TTC549 (cell line): Measurements from ENCODE around the gene CD2BP2.
"Not testable (repeated sequence)": the region's sequence is repeated elsewhere in the genome, so short reads cannot be mapped to it uniquely, and the experiment has no call there.

ENCODE experiments used
- FAIRE-seq: peaks from 2 replicates; lab custom pipeline; 2012; peaks lifted over from hg19 to GRCh38; lab: Jason Lieb, UNC

The CD2BP2 gene

GRCh38 chr16:30358990-30359870, 4.1 kb upstream of the CD2BP2 start:
- no peak for FAIRE-seq

DNA sequence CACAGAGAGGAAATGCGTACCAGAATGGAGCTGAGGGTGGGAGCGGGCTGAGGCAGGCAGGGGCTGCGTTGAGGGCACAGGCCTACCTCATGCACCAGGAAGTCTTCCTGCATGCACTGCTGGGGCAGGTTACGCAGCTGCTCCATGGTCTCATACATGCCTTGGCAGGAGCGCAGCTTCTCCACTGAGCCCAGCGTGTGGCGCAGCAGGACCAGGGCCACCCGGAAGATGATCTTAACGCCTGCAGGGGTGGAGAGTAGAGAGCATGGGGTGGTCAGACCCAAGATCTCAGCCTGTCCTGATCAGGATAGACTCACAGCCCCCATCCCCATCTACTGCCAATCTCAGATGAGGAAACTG, 3.4 kb upstream of the CD2BP2 start:
- FAIRE-seq = no peak

GRCh38 chr16:30357715-30358576, 2.8 kb upstream of the CD2BP2 start:
- FAIRE-seq = no peak

GRCh38 chr16:30357085-30357714, 2.1 kb upstream of the CD2BP2 start:
- no peak for FAIRE-seq

GRCh38 chr16:30356401-30357084, 1.4 kb upstream of the CD2BP2 start:
- FAIRE-seq = no peak

GRCh38 chr16:30355954-30356308, 823 bp upstream of the CD2BP2 start:
- no peak for FAIRE-seq

DNA sequence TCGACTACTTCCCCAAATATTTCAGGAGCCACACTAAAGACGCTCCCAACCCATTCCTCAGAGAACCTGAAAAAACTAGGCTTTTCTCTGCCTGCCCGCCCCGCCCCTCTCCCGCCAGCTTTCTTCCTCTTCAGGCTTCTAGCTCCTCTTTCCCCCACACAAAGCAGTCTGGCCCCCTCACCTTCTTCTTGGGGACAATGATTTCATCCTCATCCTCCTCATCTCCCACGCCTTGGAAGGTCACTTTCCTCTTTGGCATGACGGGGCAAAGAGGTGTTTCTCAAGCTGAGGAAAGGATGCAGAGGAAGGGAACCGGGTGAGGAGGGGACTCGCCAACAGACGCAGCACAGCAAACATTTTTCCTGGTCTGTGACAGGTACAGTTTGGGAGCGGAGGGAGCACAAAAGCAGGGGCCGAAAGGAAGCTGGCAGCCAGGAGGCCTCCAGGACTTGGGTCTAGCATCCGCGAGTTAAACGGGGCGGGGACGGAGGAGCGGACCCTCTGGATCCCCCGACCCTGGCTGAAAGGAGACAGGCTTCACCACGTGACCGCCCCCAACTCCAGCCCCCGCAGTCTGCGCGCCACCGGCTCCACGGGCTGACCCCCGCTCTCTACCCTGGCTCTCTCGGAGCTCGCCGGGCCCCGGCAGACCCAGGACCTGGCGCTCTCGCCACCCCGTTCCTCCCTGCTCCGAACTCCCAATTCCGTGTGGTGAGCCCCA, 525 bp downstream of the CD2BP2 start:
- FAIRE-seq = no peak

DNA sequence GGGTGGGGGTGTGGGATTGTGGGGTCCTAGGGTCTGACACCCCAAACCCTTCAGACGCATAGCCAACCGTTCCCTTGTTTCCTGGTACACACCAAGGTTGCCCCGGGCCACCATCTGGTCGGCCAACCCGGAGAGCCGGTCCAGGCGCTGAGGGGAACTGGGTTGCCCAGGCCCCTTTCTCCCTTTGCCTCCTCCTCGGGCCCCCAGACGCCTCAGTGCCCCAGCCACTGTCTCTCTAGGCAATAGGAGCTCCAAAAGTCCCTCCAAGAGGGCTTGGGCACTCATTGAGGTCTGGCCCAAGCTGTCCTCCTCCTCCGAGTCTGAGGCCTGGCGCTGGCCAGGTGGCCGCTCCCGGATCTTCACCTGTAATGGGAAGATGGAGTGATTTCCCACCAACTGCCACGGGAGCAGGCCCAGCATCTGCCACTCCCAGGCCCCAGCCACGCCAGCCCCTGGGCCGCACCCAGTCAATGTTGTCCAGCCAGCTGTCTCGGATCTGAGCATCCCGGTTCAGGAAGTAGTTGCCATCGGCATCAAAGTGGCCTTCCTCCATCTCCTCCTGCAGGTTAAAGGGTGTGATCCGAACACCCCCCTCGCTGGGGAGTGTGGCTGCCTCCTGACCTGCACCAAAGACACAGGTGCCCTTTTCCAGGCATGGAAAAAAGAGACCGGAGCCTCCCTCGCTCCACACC, 1.5 kb downstream of the CD2BP2 start:
- no peak for FAIRE-seq

GRCh38 chr16:30352488-30353401, 2.4 kb downstream of the CD2BP2 start:
- no peak for FAIRE-seq

GRCh38 chr16:30351586-30352419, 3.3 kb downstream of the CD2BP2 start:
- no peak for FAIRE-seq

DNA sequence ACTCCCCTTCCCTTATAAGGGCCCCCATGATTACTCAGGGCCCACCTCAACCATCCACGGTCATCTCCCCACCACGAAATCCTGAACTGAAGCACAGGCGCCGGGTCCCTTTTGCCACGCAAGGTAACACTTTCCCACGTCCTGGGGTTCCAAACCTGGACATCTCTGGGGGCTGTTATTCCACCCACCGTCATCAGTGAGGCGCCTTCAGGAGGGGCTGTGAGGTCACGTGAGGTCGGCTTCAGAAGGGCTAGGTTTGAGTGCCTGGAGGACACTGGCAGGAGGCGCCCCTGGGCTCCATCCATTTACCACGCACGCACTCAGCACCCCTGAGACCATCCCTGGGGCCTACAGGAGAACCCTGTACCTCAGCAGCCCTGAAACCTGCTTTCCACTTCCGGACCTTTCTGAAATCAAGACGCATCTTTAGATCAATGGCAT, 4.1 kb downstream of the CD2BP2 start:
- no peak for FAIRE-seq

DNA sequence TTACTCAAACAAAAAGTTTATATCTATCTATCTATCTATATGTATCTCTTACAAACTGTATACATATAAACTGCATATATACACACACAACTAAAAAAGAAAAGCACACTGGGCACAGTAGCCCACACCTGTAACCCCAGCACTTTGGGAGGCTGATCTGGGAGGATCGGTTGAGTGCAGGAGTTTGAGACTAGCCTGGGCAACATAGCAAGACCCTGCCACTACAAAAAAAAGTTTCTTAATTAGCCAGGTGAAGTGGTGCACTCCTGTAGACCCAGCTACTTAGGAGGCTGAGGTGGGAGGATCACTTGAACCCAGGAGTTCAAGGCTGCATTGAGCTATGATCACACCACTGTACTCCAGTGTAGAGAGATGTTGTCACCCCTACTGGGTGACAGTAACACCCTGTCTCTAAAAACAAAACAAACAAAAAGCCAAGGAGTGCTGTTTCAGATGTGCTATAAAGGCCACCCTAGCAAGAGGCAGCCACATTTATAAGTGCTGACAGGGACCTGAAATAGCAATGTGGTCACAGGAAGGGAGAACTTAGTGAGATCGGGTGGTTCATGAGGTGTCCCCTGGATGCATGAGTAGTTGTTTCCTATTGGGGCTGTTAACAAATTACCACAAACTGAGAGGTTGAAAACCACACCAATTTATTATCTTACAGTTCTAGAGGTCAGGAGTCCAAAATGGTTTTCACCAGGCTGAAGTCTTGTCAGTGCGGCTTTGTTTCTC, 4.8 kb downstream of the CD2BP2 start:
- no peak for FAIRE-seq

DNA sequence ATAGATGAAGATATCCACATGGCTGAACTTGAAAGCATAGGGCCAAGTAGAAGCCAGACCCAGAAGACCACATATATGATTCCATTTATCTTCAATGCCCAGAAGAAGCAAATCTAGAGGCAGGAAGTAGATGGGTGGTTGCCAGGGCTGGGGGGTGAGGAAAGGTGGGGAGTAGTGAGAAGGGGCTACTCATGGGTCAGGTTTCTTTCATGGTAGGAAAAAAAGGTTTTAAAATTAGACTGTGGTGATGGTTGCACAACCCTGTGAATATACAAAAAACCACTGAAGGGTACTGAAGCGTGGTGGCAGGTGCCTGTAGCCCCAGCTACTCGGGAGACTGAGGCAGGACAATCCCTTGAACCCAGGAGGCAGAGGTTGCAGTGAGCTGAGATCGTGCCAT, 5.4 kb downstream of the CD2BP2 start:
- no peak for FAIRE-seq

GRCh38 chr16:30348929-30349328, 6.2 kb downstream of the CD2BP2 start:
- no peak for FAIRE-seq

DNA sequence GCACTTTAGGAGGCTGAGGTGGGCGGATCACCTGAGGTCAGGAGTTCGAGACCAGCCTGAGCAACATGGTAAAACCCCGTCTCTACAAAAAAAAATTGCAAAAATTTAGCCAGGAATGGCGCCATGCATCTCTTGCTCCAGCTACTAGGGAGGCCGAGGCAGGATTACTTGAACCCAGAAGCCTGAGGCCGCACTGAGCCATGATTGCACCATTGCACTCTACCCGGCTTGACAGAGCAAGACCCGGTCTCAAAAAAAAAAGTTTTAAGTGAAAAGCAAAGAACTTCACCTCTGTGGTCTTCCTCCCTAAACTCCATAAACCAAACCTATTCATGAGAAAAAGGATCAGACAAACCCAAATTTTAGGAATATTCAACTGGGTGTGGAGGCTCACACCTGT, 7.0 kb downstream of the CD2BP2 start:
- no peak for FAIRE-seq

DNA sequence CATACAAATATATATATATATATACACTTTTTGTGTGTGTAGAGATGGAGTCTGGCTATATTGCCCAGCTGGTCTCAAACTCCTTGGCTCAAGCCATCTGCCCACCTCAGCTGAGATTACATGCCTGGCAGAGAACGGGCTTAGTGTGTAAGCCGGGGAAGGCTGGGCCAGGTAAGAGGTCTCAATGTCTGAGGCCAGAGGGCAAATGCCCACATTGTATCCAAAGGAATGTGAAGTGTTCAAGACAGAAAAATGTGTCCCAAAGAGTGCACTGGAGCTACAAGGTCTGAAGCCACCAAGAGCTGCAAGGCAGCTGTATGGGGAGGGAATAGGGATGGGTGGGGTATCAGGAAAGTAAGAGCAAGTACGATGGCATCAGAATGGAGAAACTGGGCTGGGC, 8.8 kb downstream of the CD2BP2 start:
- no peak for FAIRE-seq

DNA sequence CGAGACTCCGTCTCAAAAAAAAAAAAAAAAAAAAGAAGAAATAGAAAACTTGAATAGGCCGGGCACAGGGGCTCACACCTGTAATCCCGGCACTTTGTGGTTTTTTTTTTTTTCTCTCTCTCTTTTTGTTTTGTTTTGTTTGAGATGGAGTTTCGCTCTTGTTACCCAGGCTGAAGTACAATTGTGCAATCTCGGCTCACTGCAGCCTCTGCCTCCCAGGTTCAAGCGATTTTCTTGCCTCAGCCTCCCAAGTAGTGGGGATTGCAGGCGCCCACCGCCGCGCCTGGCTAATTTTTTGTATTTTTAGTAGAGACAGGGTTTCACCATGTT, 11.7 kb downstream of the CD2BP2 start:
- not testable (repeated sequence) for FAIRE-seq

DNA sequence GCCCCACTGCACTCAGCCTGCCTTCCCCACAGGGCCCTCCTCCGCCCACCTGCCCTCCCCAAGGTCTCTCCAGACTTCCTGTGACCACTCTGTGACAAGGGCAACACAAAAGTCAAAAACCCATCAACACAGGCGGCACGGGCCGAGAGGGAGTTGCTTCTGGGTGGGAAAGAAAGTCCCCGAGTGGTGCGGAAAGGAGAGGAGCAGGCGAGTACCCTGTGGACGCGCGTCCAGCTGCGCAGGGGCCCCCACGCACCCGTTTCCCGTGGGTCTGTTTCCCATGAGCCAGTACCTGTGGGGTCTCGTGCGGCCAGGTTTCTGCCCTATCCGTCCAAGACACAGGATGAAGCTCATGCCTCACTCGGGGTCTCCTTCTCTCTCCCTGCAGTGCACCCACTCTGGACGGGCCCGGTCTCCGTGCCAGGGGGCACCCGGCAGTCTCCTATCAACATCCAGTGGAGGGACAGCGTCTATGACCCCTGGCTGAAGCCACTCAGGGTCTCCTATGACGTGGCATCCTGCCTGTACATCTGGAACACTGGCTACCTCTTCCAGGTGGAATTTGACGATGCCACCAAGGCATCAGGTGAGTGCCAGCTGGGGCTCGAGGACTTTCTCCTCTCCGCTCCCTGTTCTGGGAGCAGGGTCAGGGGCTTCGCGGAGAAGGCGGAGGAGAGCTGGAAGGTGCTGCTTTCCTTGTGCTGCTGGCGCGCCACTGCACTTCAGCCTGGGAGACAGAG, 12.2 kb downstream of the CD2BP2 start:
- FAIRE-seq = no peak
